ENCODE measurements around the gene VEGFB.

VEGFB gene

GRCh38 chr11:64284962-64285884 is 50.8 kb downstream of the VEGFB start, which contains the start of gene GPR137:
GPR137 (plus strand) TSS chr11:64285848; CDS start chr11:64286525, 677 bp downstream.
- DNase-seq, result peak; percentile 83

- DNase-seq, result no peak
Measured at GRCh38 chr11:64285885-64286800, 51.8 kb downstream of the VEGFB start.

GRCh38 chr11:64286801-64287159 is 52.4 kb downstream of the VEGFB start:
- DNase-seq, result no peak

- no peak for DNase-seq
Measured at GRCh38 chr11:64287676-64288352, 53.4 kb downstream of the VEGFB start.

GRCh38 chr11:64288353-64288750 is 54.0 kb downstream of the VEGFB start:
- DNase-seq, result no peak

Data from NCI-H2107 (cell line).